SU-DHL-6 (cell line): Measurements from ENCODE around the gene SELENOO.

Experiments
- H2AFZ ChIP-seq: fragments of 200-600 bp; sonication (generic); 2 replicates; pipeline ENCODE4 v1.6.1; 2014; ENCODE audit warnings: low read depth, mild to moderate bottlenecking, moderate library complexity, mixed read lengths, antibody characterized with exemption, low read length; ENCODE audit not compliant: severe bottlenecking
- H3F3A ChIP-seq: fragments of 200-600 bp; shearing (Covaris generic); 2 replicates; pipeline ENCODE4 v1.6.0; 2016; ENCODE audit warnings: antibody characterized with exemption, mild to moderate bottlenecking; ENCODE audit not compliant: insufficient read depth
- H3K27ac ChIP-seq: fragments of 200-600 bp; sonication (generic); 2 replicates; pipeline ENCODE4 v1.5.1; 2016; ENCODE audit warnings: low read depth, mild to moderate bottlenecking, low read length, moderate library complexity, mixed read lengths
- H3K27me3 ChIP-seq: fragments of 200-600 bp; sonication (generic), shearing (Covaris generic); 2 replicates; pipeline ENCODE4 v1.6.0; 2014; ENCODE audit warnings: mild to moderate bottlenecking, low read length
- H3K36me3 ChIP-seq: fragments of 200-600 bp; sonication (generic); 2 replicates; pipeline ENCODE4 v1.6.1; 2014; ENCODE audit warnings: mild to moderate bottlenecking, low read length, mixed read lengths
- H3K4me2 ChIP-seq: fragments of 300-600, 200-600 bp; shearing (Covaris generic), sonication (generic); 2 replicates; pipeline ENCODE4 v1.6.0; 2014; ENCODE audit warnings: low read length, low read depth, mild to moderate bottlenecking; ENCODE audit not compliant: poor library complexity, severe bottlenecking
- H3K4me3 ChIP-seq: fragments of 200-600 bp; sonication (generic); 2 replicates; pipeline ENCODE4 v1.5.1; 2014; ENCODE audit warnings: antibody characterized with exemption, low read length, mild to moderate bottlenecking, mixed read lengths; ENCODE audit not compliant: insufficient read depth, poor library complexity, severe bottlenecking
- H3K79me2 ChIP-seq: fragments of 200-600 bp; sonication (generic); 2 replicates; pipeline ENCODE4 v1.6.1; 2014; ENCODE audit warnings: mild to moderate bottlenecking, low read length, moderate library complexity; ENCODE audit not compliant: insufficient read depth
- H3K9ac ChIP-seq: fragments of 200-600 bp; sonication (generic); 2 replicates; pipeline ENCODE4 v1.7.0; 2014; ENCODE audit warnings: mild to moderate bottlenecking, low read length
- H3K9me2 ChIP-seq: fragments of 200-600 bp; sonication (generic); replicated peaks from 2 replicates; pipeline ENCODE4 v1.6.1; 2014; ENCODE audit warnings: low read length; ENCODE audit not compliant: insufficient read depth
- H3K9me3 ChIP-seq: fragments of 200-600 bp; sonication (generic); 2 replicates; pipeline ENCODE4 v1.6.1; 2014; ENCODE audit warnings: low read length, mixed read lengths; ENCODE audit not compliant: insufficient read depth
- H4K20me1 ChIP-seq: fragments of 200-600 bp; sonication (generic); 2 replicates; pipeline ENCODE4 v1.6.1; 2014; ENCODE audit warnings: low read depth, mild to moderate bottlenecking, antibody characterized with exemption, low read length, moderate library complexity, mixed read lengths
- EZH2phosphoT487 ChIP-seq: fragments of 200-600 bp; sonication (generic), shearing (Covaris generic); conservative IDR thresholded peaks from 2 replicates; pipeline ENCODE4 v1.6.1; 2018; ENCODE audit warnings: mild to moderate bottlenecking, antibody characterized with exemption, low read length, moderate library complexity, mixed read lengths
- TF ChIP-seq, protein P1 (sequence below): fragments of 200-600 bp; sonication (generic); IDR thresholded peaks from one replicate; pipeline ENCODE4 v1.5.1; 2017; ENCODE audit warnings: antibody characterized with exemption, mild to moderate bottlenecking, low read length, moderate library complexity; ENCODE audit not compliant: insufficient read depth, poor library complexity, severe bottlenecking

SELENOO gene

DNA sequence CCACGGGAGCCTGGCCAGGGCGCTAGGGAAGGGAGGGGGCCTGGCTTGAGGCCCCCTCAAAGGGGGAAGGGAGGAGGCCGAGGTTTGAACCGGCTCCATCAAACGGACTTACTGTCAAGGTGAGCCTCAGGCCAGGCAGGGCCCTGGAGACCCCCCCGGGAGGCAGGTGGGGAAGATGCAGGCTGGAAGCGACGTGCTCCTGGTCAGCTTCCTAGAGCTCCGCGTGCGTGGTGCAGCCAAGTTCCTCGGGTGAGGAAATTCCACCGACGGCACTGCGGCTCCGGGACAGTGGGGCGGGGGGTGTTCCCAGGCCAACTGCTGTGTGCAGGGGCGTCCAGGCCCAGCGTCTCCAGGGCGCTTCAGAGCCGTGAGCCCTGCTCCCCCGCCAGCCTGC lies 22.3 kb upstream of the SELENOO start:
- Histone ChIP-seq H3K9me2 (no peaks in the 10 kb centered on the region), H2AFZ (no peak overlapping the region), H3F3A (no peaks in the 10 kb centered on the region), H3K36me3 (no peaks in the 10 kb centered on the region), H3K27ac (no peak overlapping the region), H3K4me3 (no peak overlapping the region), H3K9ac (no peak overlapping the region), H3K9me3 (no peaks in the 10 kb centered on the region), H4K20me1 (no peaks in the 10 kb centered on the region), H3K27me3 (no peaks in the 10 kb centered on the region), H3K4me2 (no peak overlapping the region), H3K79me2 (no peaks in the 10 kb centered on the region)
- TF ChIP-seq, protein P1, sequence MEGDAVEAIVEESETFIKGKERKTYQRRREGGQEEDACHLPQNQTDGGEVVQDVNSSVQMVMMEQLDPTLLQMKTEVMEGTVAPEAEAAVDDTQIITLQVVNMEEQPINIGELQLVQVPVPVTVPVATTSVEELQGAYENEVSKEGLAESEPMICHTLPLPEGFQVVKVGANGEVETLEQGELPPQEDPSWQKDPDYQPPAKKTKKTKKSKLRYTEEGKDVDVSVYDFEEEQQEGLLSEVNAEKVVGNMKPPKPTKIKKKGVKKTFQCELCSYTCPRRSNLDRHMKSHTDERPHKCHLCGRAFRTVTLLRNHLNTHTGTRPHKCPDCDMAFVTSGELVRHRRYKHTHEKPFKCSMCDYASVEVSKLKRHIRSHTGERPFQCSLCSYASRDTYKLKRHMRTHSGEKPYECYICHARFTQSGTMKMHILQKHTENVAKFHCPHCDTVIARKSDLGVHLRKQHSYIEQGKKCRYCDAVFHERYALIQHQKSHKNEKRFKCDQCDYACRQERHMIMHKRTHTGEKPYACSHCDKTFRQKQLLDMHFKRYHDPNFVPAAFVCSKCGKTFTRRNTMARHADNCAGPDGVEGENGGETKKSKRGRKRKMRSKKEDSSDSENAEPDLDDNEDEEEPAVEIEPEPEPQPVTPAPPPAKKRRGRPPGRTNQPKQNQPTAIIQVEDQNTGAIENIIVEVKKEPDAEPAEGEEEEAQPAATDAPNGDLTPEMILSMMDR, result no peak
- TF ChIP-seq EZH2phosphoT487, result no peak

DNA sequence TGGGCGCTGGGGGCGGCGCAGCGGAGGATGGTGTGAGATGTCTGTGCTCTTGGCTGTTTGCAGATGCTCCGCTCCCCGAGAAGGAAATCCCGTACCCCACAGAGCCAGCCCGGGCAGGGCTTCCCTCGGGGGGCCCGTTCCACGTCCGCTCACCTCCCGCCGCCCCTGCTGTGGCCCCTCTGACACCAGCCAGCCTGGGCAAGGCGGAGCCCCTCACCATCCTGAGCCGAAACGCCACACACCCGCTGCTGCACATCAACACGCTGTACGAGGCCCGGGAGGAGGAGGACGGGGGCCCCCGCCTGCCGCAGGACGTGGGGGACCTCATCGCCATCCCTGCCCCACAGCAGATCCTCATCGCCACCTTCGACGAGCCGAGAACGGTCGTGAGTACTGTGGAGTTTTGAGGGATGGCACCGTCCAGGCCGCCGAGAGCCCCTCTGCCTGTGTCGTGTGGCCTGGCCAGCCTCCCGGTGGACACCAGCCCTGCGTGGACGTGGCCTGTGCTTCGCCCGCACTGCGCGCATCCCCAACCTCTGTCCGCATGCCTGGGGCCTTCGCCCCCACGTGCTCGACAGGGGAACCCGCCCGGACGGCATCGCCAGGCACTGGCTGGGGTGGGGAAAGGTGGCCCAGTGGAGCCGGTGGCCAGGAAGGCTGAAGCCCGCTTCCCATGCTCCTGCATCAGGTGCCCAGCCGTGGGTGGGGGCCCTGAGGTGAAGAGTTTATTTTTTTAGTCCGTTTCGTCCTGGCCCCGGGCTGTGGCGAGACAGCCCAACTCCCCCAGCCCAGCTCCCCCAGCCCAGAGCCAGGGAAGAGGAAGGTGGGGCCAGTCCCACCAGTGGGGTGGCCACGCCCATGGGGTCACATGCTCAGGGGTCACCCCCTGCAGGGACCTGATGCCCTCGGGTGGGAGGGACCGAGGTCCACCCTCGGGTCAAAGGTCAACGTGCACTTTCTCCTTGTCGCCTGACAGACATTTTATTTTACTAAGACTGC lies 21.6 kb upstream of the SELENOO start:
- TF ChIP-seq, protein P1, result no peak
- no peak for TF ChIP-seq EZH2phosphoT487
- Histone ChIP-seq H3K4me2 (no peak overlapping the region), H3K27me3 (no peaks in the 10 kb centered on the region), H3K9ac (no peak overlapping the region), H3K4me3 (no peak overlapping the region), H3K36me3 (no peaks in the 10 kb centered on the region), H3K27ac (no peak overlapping the region), H3K9me2 (no peaks in the 10 kb centered on the region), H4K20me1 (no peaks in the 10 kb centered on the region), H3K79me2 (no peaks in the 10 kb centered on the region), H2AFZ (no peak overlapping the region), H3K9me3 (no peaks in the 10 kb centered on the region), H3F3A (no peaks in the 10 kb centered on the region)

DNA sequence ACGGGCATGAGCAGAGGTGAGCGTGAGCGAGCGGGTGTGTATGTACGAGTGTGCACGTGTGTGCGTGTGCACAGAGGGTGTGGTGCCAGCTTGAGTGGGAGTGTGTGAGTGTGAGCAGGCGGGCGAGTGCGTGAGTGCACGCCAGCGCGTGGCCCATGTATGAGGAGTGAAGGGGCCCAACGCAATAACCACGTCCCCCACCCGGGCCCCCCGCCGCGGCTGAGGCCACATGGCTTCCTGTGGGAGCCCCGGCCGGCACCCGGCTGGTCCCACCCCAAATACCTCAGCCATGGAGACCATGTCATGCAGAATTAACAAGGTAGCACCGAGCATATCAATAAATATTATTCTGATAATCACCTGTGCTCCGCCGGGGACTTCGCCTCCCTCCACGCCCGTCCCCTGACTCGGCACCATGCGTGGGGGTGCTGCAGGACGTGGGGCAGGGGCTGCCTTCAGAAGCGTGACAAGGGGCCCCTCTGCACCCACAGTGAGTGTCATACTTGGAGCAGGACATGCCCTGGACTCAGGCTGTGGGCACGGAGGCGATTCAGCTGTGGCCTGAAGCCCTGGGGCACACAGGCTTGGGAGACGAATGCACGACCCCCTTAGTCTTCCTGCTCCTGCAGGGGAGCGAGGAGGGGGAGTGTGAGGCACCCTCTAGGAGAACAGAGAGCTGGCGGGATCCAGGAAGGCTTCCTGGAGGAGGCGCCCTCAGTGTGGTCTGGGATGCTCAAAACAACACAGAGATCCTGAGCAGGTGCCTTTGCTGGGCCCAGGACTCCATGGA lies 20.7 kb upstream of the SELENOO start:
- no peaks in the 10 kb centered on the region for H3F3A ChIP-seq
- H3K9me2 ChIP-seq, result no peaks in the 10 kb centered on the region
- no peaks in the 10 kb centered on the region for H3K36me3 ChIP-seq
- TF ChIP-seq EZH2phosphoT487, result no peak
- TF ChIP-seq, protein P1, result no peak
- H3K9ac ChIP-seq, result no peak overlapping the region
- H4K20me1 ChIP-seq, result no peaks in the 10 kb centered on the region
- H3K27me3 ChIP-seq, result no peaks in the 10 kb centered on the region
- no peak overlapping the region for H3K4me2 ChIP-seq
- H3K79me2 ChIP-seq, result no peaks in the 10 kb centered on the region
- no peaks in the 10 kb centered on the region for H3K9me3 ChIP-seq
- no peak overlapping the region for H3K4me3 ChIP-seq
- no peak overlapping the region for H3K27ac ChIP-seq
- H2AFZ ChIP-seq, result no peak overlapping the region
